SK-N-SH treated with all-trans-retinoic acid at 6 μM for 48 hours (cell line): ENCODE measurements around the gene MUS81.

Experiments
- CREB5 ChIP-seq: fragments of 250-450 bp; sonication (Bioruptor Pico); IDR thresholded peaks from 2 replicates; pipeline ENCODE4 v1.5.1; 2020; ENCODE audit warnings: low read depth, mild to moderate bottlenecking, moderate library complexity
- ISL1 ChIP-seq: fragments of 250-450 bp; sonication (Bioruptor Pico); IDR thresholded peaks from 2 replicates; pipeline ENCODE4 v2.1.2; 2022; ENCODE audit warnings: mild to moderate bottlenecking, moderate library complexity
- POU6F1 ChIP-seq: fragments of 250-450 bp; sonication (Bioruptor Pico); IDR thresholded peaks from 2 replicates; pipeline ENCODE4 v1.8.0; 2021; ENCODE audit warnings: low read depth, mild to moderate bottlenecking, moderate library complexity, borderline replicate concordance
- PPARA ChIP-seq: fragments of 250-450 bp; sonication (Bioruptor Pico); IDR thresholded peaks from 2 replicates; pipeline ENCODE4 v1.5.0; 2020; ENCODE audit warnings: mild to moderate bottlenecking, borderline replicate concordance
- RARB ChIP-seq: fragments of 250-450 bp; sonication (Bioruptor Pico); IDR thresholded peaks from 2 replicates; pipeline ENCODE4 v1.8.0; 2021; ENCODE audit warnings: mild to moderate bottlenecking, moderate library complexity
- TOX ChIP-seq: fragments of 250-450 bp; sonication (Bioruptor Pico); IDR thresholded peaks from 2 replicates; pipeline ENCODE4 v1.8.0; 2021; ENCODE audit warnings: mild to moderate bottlenecking, moderate library complexity, borderline replicate concordance
- ZFP3 ChIP-seq: fragments of 250-450 bp; sonication (Bioruptor Pico); IDR thresholded peaks from 2 replicates; pipeline ENCODE4 v1.5.0; 2020; ENCODE audit warnings: mild to moderate bottlenecking, moderate library complexity
- ZFP30 ChIP-seq: fragments of 450-650 bp; formaldehyde crosslinking; IDR thresholded peaks from 2 replicates; pipeline ENCODE4 v1.5.0; 2022; ENCODE audit warnings: mild to moderate bottlenecking, moderate library complexity
- ZNF8 ChIP-seq: fragments of 450-650 bp; formaldehyde crosslinking; IDR thresholded peaks from 2 replicates; pipeline ENCODE4 v1.5.0; 2020; ENCODE audit warnings: mild to moderate bottlenecking, moderate library complexity

GRCh38 chr11:65834202-65834601, 26.0 kb upstream of the MUS81 start:
- TF ChIP-seq CREB5 (no peak), TOX (CRISPR knock-in tag) (no peak), ZFP30 (no peak), ISL1 (CRISPR knock-in tag) (no peak), RARB (CRISPR knock-in tag) (no peak), POU6F1 (CRISPR knock-in tag) (no peak), PPARA (CRISPR knock-in tag) (no peak), ZFP3 (no peak), ZNF8 (CRISPR knock-in tag) (no peak)
